Mesodermal cell (in vitro differentiated cells): ENCODE data around the gene SLC43A1. TPM values are rescaled to one million over a fixed set of nuclear protein-coding genes. Genes with fewer than 3 reads are reported as not detected.

Experiments
- H3K27ac ChIP-seq: 2 replicates; pipeline ENCODE4 v1.7.0; 2013; ENCODE audit warnings: mild to moderate bottlenecking, low read depth, low read length, moderate library complexity; ENCODE audit not compliant: severe bottlenecking
- H3K36me3 ChIP-seq: 2 replicates; pipeline ENCODE4 v1.7.1; 2013; ENCODE audit warnings: mild to moderate bottlenecking, low read length, moderate library complexity; ENCODE audit not compliant: control insufficient read depth, insufficient read depth
- H3K4me1 ChIP-seq: one replicate; pipeline ENCODE4 v1.7.1; 2013; ENCODE audit warnings: mild to moderate bottlenecking, low read length; ENCODE audit not compliant: insufficient read depth, control insufficient read depth, poor library complexity, severe bottlenecking
- H3K4me3 ChIP-seq: 2 replicates; pipeline ENCODE4 v1.7.0; 2013; ENCODE audit warnings: low read length, control low read depth, mild to moderate bottlenecking; ENCODE audit not compliant: insufficient read depth, poor library complexity, severe bottlenecking; ENCODE audit errors: extremely low read depth
- H3K9me3 ChIP-seq: 2 replicates; pipeline ENCODE4 v1.7.1; 2013; ENCODE audit warnings: mild to moderate bottlenecking, low read length, moderate library complexity; ENCODE audit not compliant: control insufficient read depth
- WGBS, 2 experiments: methylation state at CpG; one replicate each; pipeline ENCODE4 v1.1.5; 2013; ENCODE audit warnings: missing lambda C conversion rate in 2 of 2; ENCODE audit not compliant: insufficient coverage in 2 of 2; 5-methylcytosine and 5-hydroxymethylcytosine counted together
- polyA plus RNA-seq, 2 experiments: library from polyadenylated mRNA; stranded (reverse); fragments of 50-300 nt; gene quantifications; one replicate each; pipeline ENCODE4 v1.2.3, GENCODE V29; 2013

The SLC43A1 gene
- 11.1 TPM for polyA plus RNA-seq (2013, experiment 1 of 2)
- 8.5 TPM for polyA plus RNA-seq (2013, experiment 2 of 2)

GRCh38 chr11:57515332-57516060, at the start of gene SLC43A1:
Gene SLC43A1 (minus strand): TSS chr11:57515702. CDS start chr11:57514111, 1,591 bp downstream.
- Histone ChIP-seq H3K36me3 (no peaks in the 10 kb centered on the region), H3K27ac (no peak within 1 kb of the TSS), H3K9me3 (no peaks in the 10 kb centered on the region), H3K4me1 (peaks cover 6% of the 10 kb centered on the region), H3K4me3 (peak within 1 kb of the TSS; percentile 59)
- 0% methylated on average over 32 to 43 of the region's 66 CpGs for WGBS, 2 experiments

GRCh38 chr11:57562596-57562995, 47.1 kb upstream of the SLC43A1 start:
- H3K4me3 ChIP-seq: no peak overlapping the region
- H3K36me3 ChIP-seq: peaks cover 16% of the 10 kb centered on the region
- no peak overlapping the region for H3K27ac ChIP-seq
- peaks cover 5% of the 10 kb centered on the region for H3K4me1 ChIP-seq
- H3K9me3 ChIP-seq: no peaks in the 10 kb centered on the region
- 45 to 69% methylated on average over 3 of the region's 4 CpGs for WGBS, 2 experiments

DNA sequence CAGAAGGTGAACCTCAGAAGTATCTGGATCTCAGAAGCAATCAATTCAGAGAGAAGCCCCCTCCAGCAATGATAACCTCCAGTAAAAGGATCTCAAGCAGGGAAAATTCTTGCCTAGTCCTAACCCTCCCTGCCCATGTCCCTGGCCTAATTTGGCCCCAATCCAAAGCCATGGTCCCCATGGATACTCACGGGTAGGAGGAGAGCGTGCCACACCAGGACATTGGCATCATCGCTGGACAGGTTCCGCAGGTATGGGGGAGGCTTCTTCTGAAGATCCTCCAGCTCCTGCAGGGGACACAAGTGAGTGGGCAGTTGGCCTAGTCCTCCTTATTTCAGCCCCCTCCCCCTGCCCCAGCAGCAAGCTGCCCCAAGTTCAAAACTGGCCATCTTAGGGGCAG, 44.6 kb upstream of the SLC43A1 start:
- Histone ChIP-seq H3K4me1 (no peaks in the 10 kb centered on the region), H3K27ac (no peak overlapping the region), H3K9me3 (no peaks in the 10 kb centered on the region), H3K4me3 (no peak overlapping the region), H3K36me3 (peaks cover 21% of the 10 kb centered on the region)
- 95 to 100% methylated on average over 3 to 4 of the region's 4 CpGs for WGBS, 2 experiments

GRCh38 chr11:57556041-57556440, 40.5 kb upstream of the SLC43A1 start:
- no peak overlapping the region for H3K27ac ChIP-seq
- H3K9me3 ChIP-seq: no peaks in the 10 kb centered on the region
- WGBS, 2 experiments: 89% methylated on average over 8 of the region's 8 CpGs
- no peak overlapping the region for H3K4me3 ChIP-seq
- peaks cover 29% of the 10 kb centered on the region for H3K36me3 ChIP-seq
- H3K4me1 ChIP-seq: peaks cover 11% of the 10 kb centered on the region

DNA sequence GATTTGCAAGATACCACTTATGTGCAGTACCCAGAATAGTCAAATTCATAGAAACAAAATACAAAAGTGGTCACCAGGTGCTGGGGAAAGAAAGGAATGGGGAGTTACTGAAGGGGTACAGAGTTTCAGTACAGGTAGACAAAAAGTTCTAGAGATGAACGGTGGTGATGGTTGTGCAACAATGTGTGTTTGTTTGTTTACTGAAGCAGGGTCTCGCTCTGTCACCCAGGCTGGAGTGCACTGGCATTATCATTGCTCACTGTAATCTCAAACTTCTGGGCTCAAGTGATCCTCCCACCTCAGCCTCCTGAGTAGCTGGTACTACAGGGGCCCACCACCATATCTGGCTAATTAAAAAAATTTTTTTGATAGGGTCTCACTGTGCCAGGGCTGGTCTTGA, 39.9 kb upstream of the SLC43A1 start:
- no peak overlapping the region for H3K4me3 ChIP-seq
- no peaks in the 10 kb centered on the region for H3K9me3 ChIP-seq
- WGBS, 2 experiments: 89 to 100% methylated on average over 1 to 2 of the region's 2 CpGs
- no peak overlapping the region for H3K27ac ChIP-seq
- peaks cover 29% of the 10 kb centered on the region for H3K36me3 ChIP-seq
- peaks cover 11% of the 10 kb centered on the region for H3K4me1 ChIP-seq

DNA sequence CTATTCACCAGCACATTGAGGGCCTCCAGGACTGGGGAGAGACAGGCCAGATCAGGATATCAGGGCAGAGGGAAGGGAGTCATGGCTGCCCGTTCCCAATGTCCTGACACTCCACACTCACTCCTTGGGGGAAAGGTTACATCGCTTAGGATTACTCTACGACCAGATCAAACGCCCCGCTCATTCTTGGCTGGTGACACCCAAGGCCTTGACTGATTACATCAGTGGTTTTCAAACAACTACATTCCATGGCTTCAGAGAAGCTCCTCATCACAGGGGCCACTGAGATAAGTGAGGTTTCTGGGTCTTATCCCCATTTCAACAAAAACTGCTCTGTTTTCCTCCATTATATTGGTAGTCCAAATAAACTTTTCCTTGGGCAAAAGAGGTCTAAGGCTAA, 37.0 kb upstream of the SLC43A1 start:
- Histone ChIP-seq H3K36me3 (peaks cover 16% of the 10 kb centered on the region), H3K27ac (peak overlapping the region; percentile 31), H3K4me1 (peaks cover 11% of the 10 kb centered on the region), H3K9me3 (no peaks in the 10 kb centered on the region), H3K4me3 (no peak overlapping the region)
- 90% methylated on average over 3 to 5 of the region's 5 CpGs for WGBS, 2 experiments

DNA sequence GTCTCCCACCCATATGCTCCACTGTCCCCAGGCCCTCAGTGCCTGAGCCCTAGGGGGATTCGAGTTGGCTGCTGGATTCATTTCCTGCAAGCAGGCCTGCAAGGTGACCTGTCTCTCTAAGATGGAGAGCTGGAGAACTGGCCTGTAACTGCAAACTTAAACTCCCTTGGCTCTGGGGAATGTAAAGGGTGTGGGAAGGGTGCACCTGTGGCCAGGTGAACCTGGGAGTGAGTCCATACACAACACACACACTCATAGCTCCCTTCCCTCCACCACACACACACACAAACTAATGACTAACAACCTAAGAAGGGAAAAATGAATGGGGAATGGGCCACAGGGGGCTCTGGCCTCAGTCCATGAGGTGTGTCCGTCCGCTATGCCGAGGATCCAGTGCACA, 36.4 kb upstream of the SLC43A1 start:
- Histone ChIP-seq H3K36me3 (peaks cover 14% of the 10 kb centered on the region), H3K4me3 (no peak overlapping the region), H3K9me3 (no peaks in the 10 kb centered on the region), H3K4me1 (peaks cover 15% of the 10 kb centered on the region), H3K27ac (no peak overlapping the region)
- WGBS, 2 experiments: 98 to 100% methylated on average over 3 to 4 of the region's 4 CpGs

- no peak overlapping the region for H3K4me3 ChIP-seq
- H3K9me3 ChIP-seq: no peaks in the 10 kb centered on the region
- peaks cover 18% of the 10 kb centered on the region for H3K4me1 ChIP-seq
- 80 to 90% methylated on average over 7 of the region's 8 CpGs for WGBS, 2 experiments
- peaks cover 11% of the 10 kb centered on the region for H3K36me3 ChIP-seq
- no peak overlapping the region for H3K27ac ChIP-seq
Observed at GRCh38 chr11:57549983-57550382, 34.5 kb upstream of the SLC43A1 start.

DNA sequence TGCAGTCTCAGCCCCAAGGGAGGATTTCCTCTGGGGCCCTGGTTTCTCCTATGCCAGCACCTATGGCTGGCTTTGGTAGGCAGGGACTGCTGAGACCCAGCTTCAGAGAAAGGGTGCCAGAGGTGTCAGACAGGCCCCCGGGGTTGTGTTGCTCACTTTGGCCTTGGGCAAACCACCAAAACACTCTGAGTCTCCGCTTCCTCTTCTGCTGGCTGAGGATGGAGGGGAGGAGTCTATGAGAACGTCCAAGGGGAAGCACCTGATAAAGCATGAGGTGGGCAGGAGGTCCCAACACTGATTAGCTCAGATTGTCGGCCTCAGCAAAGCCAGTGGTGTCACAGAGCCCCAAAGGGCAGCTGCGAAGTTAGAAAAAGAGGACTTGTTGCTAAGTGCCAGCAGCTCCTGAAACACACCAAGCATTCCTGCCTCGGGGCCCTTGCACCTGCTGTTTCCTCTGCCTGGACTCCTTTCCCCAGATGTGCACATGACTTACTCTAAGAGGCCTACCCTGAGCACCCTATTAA, 32.4 kb upstream of the SLC43A1 start:
- H3K4me3 ChIP-seq: no peak overlapping the region
- no peak overlapping the region for H3K27ac ChIP-seq
- H3K36me3 ChIP-seq: peaks cover 3% of the 10 kb centered on the region
- WGBS, 2 experiments: 92 to 94% methylated on average over 4 to 6 of the region's 6 CpGs
- no peaks in the 10 kb centered on the region for H3K9me3 ChIP-seq
- peaks cover 16% of the 10 kb centered on the region for H3K4me1 ChIP-seq

DNA sequence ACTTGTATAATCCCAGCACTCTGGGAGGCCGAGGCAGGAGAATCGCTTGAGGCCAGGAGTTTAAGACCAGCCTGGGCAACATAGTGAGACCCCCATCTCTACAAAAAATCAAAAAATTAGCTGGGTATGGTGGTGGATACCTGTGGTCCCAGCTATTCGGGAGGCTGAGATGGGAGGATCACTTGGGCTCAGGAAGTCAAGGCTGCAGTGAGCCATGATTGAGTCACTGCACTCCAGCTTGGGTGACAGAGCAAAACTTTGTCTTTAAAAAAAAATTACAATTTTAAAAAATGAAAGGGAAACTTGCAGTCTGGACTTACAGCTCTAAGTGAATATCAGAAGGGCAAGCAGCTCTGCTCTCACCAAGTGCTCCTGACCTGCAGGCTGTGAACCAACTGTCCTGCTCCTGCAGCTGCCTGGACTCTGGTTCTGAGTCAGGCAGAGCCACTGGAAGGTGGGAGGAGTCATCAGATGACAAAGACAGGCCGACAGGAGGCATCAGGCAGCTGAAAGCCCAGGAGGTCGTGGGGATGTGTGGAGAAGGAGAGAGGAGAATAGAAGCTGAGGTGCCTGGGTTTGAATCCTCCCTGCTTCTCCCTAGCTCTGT, 31.5 kb upstream of the SLC43A1 start:
- no peak overlapping the region for H3K27ac ChIP-seq
- H3K4me3 ChIP-seq: no peak overlapping the region
- 53 to 57% methylated on average over 4 to 5 of the region's 5 CpGs for WGBS, 2 experiments
- H3K9me3 ChIP-seq: no peaks in the 10 kb centered on the region
- peaks cover 3% of the 10 kb centered on the region for H3K36me3 ChIP-seq
- peaks cover 9% of the 10 kb centered on the region for H3K4me1 ChIP-seq

DNA sequence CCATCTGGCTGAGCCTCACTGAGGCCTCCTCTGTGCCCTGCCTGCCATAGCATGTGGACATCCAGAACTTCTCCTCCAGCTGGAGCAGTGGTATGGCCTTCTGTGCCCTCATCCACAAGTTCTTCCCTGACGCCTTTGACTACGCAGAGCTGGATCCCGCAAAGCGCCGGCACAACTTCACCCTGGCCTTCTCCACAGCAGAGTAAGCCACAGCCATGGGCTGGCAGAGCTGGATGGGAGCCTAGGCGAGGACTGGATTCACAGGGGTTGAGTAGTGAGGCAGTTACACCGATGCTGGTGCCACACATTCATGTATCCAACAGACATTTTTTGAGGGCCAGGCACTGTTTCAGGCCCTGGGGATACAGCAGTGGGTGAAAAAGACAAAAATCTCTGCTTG, 30.9 kb upstream of the SLC43A1 start:
- Histone ChIP-seq H3K36me3 (peaks cover 3% of the 10 kb centered on the region), H3K27ac (no peak overlapping the region), H3K4me3 (no peak overlapping the region), H3K4me1 (peaks cover 6% of the 10 kb centered on the region), H3K9me3 (no peaks in the 10 kb centered on the region)
- 93 to 96% methylated on average over 4 to 6 of the region's 7 CpGs for WGBS, 2 experiments
